ENCODE measurements around the gene UHRF1.

GRCh38 chr19:4911786-4912672 lies 2.7 kb downstream of the UHRF1 start:
- TF ChIP-seq CTCF (conservative IDR thresholded peaks at IDR 0.05; ENCODE audit: low read length) (peak; percentile 77), EZH2phosphoT487 (IDR thresholded peaks at IDR 0.05; ENCODE audit: borderline replicate concordance) (no peak)
